Breast epithelium (tissue), 3 donors: ENCODE data around the gene TMEM201.

ENCODE experiments used
- POLR2A ChIP-seq: fragments of 450-650 bp; IDR thresholded peaks from one replicate; pipeline ENCODE4 v1.6.1; 2016; ENCODE audit warnings: antibody characterized with exemption, mild to moderate bottlenecking, moderate library complexity
- POLR2AphosphoS5 ChIP-seq, 3 donors: sonication (generic); formaldehyde crosslinking; IDR thresholded peaks; one replicate each; pipeline ENCODE4 v1.6.1; 2017; ENCODE audit warnings: antibody characterized with exemption in 3 of 3
- TF ChIP-seq, protein P1 (sequence below), 3 donors: fragments of 450-650 bp; IDR thresholded peaks; one replicate each; pipeline ENCODE4 v1.5.1; 2016 to 2017; ENCODE audit warnings: antibody characterized with exemption in 3 of 3, mild to moderate bottlenecking in 3 of 3, moderate library complexity in 3 of 3

DNA sequence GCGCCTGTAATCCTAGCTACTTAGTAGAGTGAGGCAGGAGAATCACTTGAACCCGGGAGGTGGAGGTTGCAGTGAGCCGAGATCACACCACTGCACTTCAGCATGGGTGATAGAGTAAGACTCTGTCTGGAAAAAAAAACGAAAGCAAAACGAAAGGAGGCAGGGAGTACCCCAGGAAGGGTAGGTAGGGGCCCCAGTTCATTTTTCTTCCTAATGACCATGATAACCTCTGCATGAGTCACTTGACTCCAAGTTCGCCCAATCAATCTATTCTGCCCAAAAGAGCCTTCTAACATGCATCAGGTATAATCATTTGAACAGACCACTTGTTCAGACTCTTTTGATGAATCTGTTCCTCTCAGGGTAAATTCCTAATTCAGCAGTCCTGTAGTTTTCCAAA lies 13.2 kb upstream of the TMEM201 start:
- TF ChIP-seq, protein P1, sequence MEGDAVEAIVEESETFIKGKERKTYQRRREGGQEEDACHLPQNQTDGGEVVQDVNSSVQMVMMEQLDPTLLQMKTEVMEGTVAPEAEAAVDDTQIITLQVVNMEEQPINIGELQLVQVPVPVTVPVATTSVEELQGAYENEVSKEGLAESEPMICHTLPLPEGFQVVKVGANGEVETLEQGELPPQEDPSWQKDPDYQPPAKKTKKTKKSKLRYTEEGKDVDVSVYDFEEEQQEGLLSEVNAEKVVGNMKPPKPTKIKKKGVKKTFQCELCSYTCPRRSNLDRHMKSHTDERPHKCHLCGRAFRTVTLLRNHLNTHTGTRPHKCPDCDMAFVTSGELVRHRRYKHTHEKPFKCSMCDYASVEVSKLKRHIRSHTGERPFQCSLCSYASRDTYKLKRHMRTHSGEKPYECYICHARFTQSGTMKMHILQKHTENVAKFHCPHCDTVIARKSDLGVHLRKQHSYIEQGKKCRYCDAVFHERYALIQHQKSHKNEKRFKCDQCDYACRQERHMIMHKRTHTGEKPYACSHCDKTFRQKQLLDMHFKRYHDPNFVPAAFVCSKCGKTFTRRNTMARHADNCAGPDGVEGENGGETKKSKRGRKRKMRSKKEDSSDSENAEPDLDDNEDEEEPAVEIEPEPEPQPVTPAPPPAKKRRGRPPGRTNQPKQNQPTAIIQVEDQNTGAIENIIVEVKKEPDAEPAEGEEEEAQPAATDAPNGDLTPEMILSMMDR (IDR thresholded peaks at IDR 0.05) = no peak
- TF ChIP-seq POLR2A = no peak
- TF ChIP-seq POLR2AphosphoS5 (IDR thresholded peaks at IDR 0.05) = no peak
